Smooth muscle cell (in vitro differentiated cells): ENCODE results near the gene ETV1. TPM values are rescaled to one million over a fixed set of nuclear protein-coding genes. Genes with fewer than 3 reads are reported as not detected.

Experiments
- DNase-seq: peaks from one replicate; lab custom pipeline; 2025; ENCODE audit not compliant: unreplicated experiment; lab: John Stamatoyannopoulos, UW
- H2AFZ ChIP-seq: fragments of 200-600 bp; sonication (generic); 2 replicates; pipeline ENCODE4 v1.6.0; 2016; ENCODE audit warnings: antibody characterized with exemption, low read depth, mild to moderate bottlenecking
- H3F3A ChIP-seq: fragments of 200-600 bp; sonication (generic); 2 replicates; pipeline ENCODE4 v1.6.0; 2017; ENCODE audit warnings: antibody characterized with exemption, low read depth
- H3K27ac ChIP-seq: fragments of 200-600 bp; sonication (generic); 2 replicates; pipeline ENCODE4 v1.5.1; 2016; ENCODE audit warnings: low read depth, mild to moderate bottlenecking
- H3K27me3 ChIP-seq: fragments of 200-600 bp; sonication (generic); 2 replicates; pipeline ENCODE4 v1.6.1; 2016; ENCODE audit warnings: low read depth, mild to moderate bottlenecking
- H3K36me3 ChIP-seq: fragments of 200-600 bp; sonication (generic); 2 replicates; pipeline ENCODE4 v1.5.1; 2016; ENCODE audit warnings: low read depth
- H3K4me1 ChIP-seq: fragments of 200-600 bp; sonication (generic); 2 replicates; pipeline ENCODE4 v1.5.1; 2016; ENCODE audit warnings: low read depth
- H3K4me2 ChIP-seq: fragments of 200-600 bp; sonication (generic); 2 replicates; pipeline ENCODE4 v1.6.0; 2016; ENCODE audit warnings: mild to moderate bottlenecking
- H3K4me3 ChIP-seq: fragments of 200-600 bp; sonication (generic); 2 replicates; pipeline ENCODE4 v1.5.1; 2016; ENCODE audit warnings: mild to moderate bottlenecking
- H3K79me2 ChIP-seq: fragments of 200-600 bp; sonication (generic); 2 replicates; pipeline ENCODE4 v1.6.0; 2016; ENCODE audit warnings: low read depth, mild to moderate bottlenecking
- H3K9ac ChIP-seq: fragments of 200-600 bp; sonication (generic); 2 replicates; pipeline ENCODE4 v1.6.0; 2016; ENCODE audit warnings: low read depth
- H3K9me3 ChIP-seq: fragments of 200-600 bp; sonication (generic); replicated peaks from 2 replicates; pipeline ENCODE4 v1.5.1; 2016; ENCODE audit warnings: low read depth
- H4K20me1 ChIP-seq: fragments of 200-600 bp; sonication (generic); 2 replicates; pipeline ENCODE4 v1.6.0; 2016; ENCODE audit warnings: low read depth
- CTCF ChIP-seq: fragments of 200-600 bp; sonication (generic); IDR thresholded peaks from 2 replicates; pipeline ENCODE4 v1.5.1; 2017; ENCODE audit warnings: borderline replicate concordance, mild to moderate bottlenecking, antibody characterized with exemption; ENCODE audit not compliant: insufficient read depth, poor library complexity, severe bottlenecking
- WGBS: methylation state at CpG from one replicate; pipeline ENCODE4 v1.1.7; 2016; ENCODE audit warnings: low lambda C conversion rate; 5-methylcytosine and 5-hydroxymethylcytosine counted together
- polyA plus RNA-seq: library from polyadenylated mRNA; unstranded; fragments of >200 nt; fragmentation: Nextera tagmentation; extraction: Ambion mirVana; gene quantifications from 2 replicates; pipeline ENCODE4 v1.2.1, GENCODE V29; 2016
- total RNA-seq: library from RNA; depleted of rRNA; stranded (reverse); fragments of >200 nt; gene quantifications from 2 replicates; pipeline ENCODE4 v1.2.3, GENCODE V29; 2014

Gene ETV1
- total and polyA plus RNA-seq, 2 experiments from 2014 or later, result 24.3 to 27.8 TPM

GRCh38 chr7:13904007-13904406 is 85.5 kb downstream of the ETV1 start:
- WGBS, result 76% methylated on average over 2 of the region's 2 CpGs
- Histone ChIP-seq H3K4me2 (peak overlapping the region; percentile 49), H2AFZ (no peak overlapping the region), H3F3A (peaks cover 7% of the 10 kb centered on the region), H3K27ac (peak overlapping the region; percentile 74), H3K36me3 (peaks cover 7% of the 10 kb centered on the region), H3K27me3 (no peaks in the 10 kb centered on the region), H4K20me1 (no peaks in the 10 kb centered on the region), H3K79me2 (no peaks in the 10 kb centered on the region), H3K9ac (peak overlapping the region; percentile 18), H3K4me1 (peaks cover 12% of the 10 kb centered on the region), H3K4me3 (no peak overlapping the region), H3K9me3 (no peaks in the 10 kb centered on the region)
- DNase-seq, result no peak
- TF ChIP-seq CTCF, result no peak

GRCh38 chr7:13901577-13901976 is 87.9 kb downstream of the ETV1 start:
- Histone ChIP-seq H3K36me3 (peaks cover 7% of the 10 kb centered on the region), H3K4me3 (no peak overlapping the region), H3K27me3 (no peaks in the 10 kb centered on the region), H3K9me3 (no peaks in the 10 kb centered on the region), H3K27ac (no peak overlapping the region), H3F3A (peaks cover 7% of the 10 kb centered on the region), H3K9ac (no peak overlapping the region), H3K4me2 (no peak overlapping the region), H2AFZ (no peak overlapping the region), H3K4me1 (peaks cover 3% of the 10 kb centered on the region), H4K20me1 (no peaks in the 10 kb centered on the region), H3K79me2 (no peaks in the 10 kb centered on the region)
- no peak for DNase-seq
- no peak for TF ChIP-seq CTCF
- WGBS, result 94% methylated on average over 3 of the region's 3 CpGs

- 55% methylated on average over 6 of the region's 6 CpGs for WGBS
- Histone ChIP-seq H3K9ac (no peak overlapping the region), H3K27me3 (no peaks in the 10 kb centered on the region), H3K9me3 (no peaks in the 10 kb centered on the region), H3F3A (peaks cover 4% of the 10 kb centered on the region), H3K79me2 (no peaks in the 10 kb centered on the region), H3K36me3 (peaks cover 4% of the 10 kb centered on the region), H3K4me1 (peaks cover 3% of the 10 kb centered on the region), H3K4me3 (no peak overlapping the region), H4K20me1 (no peaks in the 10 kb centered on the region), H3K4me2 (no peak overlapping the region), H3K27ac (no peak overlapping the region), H2AFZ (no peak overlapping the region)
- TF ChIP-seq CTCF, result no peak
- DNase-seq, result no peak
Measured at GRCh38 chr7:13898957-13899670, 90.4 kb downstream of the ETV1 start.

GRCh38 chr7:13897819-13898218 is 91.6 kb downstream of the ETV1 start:
- H3K36me3 ChIP-seq, result peaks cover 4% of the 10 kb centered on the region
- no peak overlapping the region for H3K27ac ChIP-seq
- H3K9me3 ChIP-seq, result no peaks in the 10 kb centered on the region
- H3K27me3 ChIP-seq, result no peaks in the 10 kb centered on the region
- H3K4me3 ChIP-seq, result no peak overlapping the region
- H3K4me2 ChIP-seq, result no peak overlapping the region
- H2AFZ ChIP-seq, result no peak overlapping the region
- peaks cover 3% of the 10 kb centered on the region for H3K4me1 ChIP-seq
- no peak for DNase-seq
- WGBS, result 64% methylated on average over 2 of the region's 2 CpGs
- no peak for TF ChIP-seq CTCF
- no peak overlapping the region for H3K9ac ChIP-seq
- no peaks in the 10 kb centered on the region for H3K79me2 ChIP-seq
- H3F3A ChIP-seq, result no peaks in the 10 kb centered on the region
- no peaks in the 10 kb centered on the region for H4K20me1 ChIP-seq
